SH-SY5Y (cell line): ENCODE measurements around the gene SLC16A9.

Experiments
- GATA2 ChIP-seq: IDR thresholded peaks from 2 replicates; pipeline ENCODE4 v1.6.1; 2011; ENCODE audit warnings: mild to moderate bottlenecking, low read depth, low read length
- GATA3 ChIP-seq: IDR thresholded peaks from 2 replicates; pipeline ENCODE4 v1.6.1; 2011; ENCODE audit warnings: low read depth, mild to moderate bottlenecking, low read length, moderate library complexity

- TF ChIP-seq GATA3 (no peak), GATA2 (no peak)
These were observed 87.1 kb downstream of the SLC16A9 start for GRCh38 chr10:59622320-59623132.
